NCI-H226 (cell line): ENCODE data around the gene RBM20.

Source experiments
- DNase-seq: peaks from one replicate; pipeline ENCODE4 v3.0.0-alpha.2; 2015

The RBM20 gene

GRCh38 chr10:110881905-110882304, 237.8 kb downstream of the RBM20 start:
- no peak for DNase-seq

- DNase-seq = no peak
Observed at GRCh38 chr10:110883924-110884323, 239.8 kb downstream of the RBM20 start.

DNA sequence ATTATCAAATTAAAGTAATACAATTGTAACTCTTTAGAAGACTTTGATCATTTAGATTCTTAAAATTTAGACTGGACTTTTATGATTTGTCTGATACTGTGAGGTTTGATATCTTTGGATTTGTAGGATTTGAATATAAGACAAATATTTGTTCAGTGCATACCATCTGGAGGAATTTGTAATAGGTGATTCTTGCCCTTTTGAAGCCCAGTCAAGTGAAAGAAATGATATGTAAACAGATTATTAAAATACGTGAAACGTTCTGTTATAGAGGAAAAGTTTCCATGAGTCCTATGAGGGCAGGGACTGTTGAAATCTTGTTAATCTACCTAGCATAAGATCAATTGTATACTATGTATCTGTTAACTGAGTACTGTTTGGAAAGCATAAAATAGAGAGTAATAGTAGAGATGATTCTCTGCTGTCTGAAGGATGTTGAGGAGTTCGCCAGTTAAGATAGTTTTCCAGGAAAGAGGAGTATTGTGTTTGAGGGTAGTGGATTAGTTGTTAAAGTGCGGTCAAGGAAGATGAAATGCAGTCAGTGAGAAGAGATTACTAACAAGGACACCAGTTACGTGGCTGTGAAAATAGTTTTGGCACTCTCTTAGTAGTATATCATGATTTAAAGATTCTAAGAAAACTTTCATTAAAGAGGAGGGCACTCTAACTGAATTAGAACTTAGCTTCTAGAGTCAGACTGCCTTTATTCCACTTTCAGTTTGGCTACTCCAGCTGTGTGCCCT, 242.0 kb downstream of the RBM20 start:
- DNase-seq = no peak

GRCh38 chr10:110887560-110887959, 243.4 kb downstream of the RBM20 start:
- no peak for DNase-seq
